Trophoblast cell (in vitro differentiated cells and primary cell): ENCODE data around the gene RNF181.
"Not testable (repeated sequence)": the region's sequence is repeated elsewhere in the genome, so short reads cannot be mapped to it uniquely, and the experiment has no call there.

Source experiments
- DNase-seq, 2 donors: peaks; one replicate each; pipeline ENCODE4 v3.0.0-alpha.2; 2016
- H2AFZ ChIP-seq: 2 replicates; pipeline ENCODE4 v1.6.1; 2013; ENCODE audit warnings: low read length, moderate library complexity, mild to moderate bottlenecking; ENCODE audit not compliant: insufficient read depth, poor library complexity
- H2AK5ac ChIP-seq: 2 replicates; pipeline ENCODE4 v1.6.1; 2013; ENCODE audit warnings: mild to moderate bottlenecking, low read length
- H2BK120ac ChIP-seq: 2 replicates; pipeline ENCODE4 v1.6.1; 2013; ENCODE audit warnings: low read length, mild to moderate bottlenecking, moderate library complexity; ENCODE audit not compliant: insufficient read depth, poor library complexity
- H2BK12ac ChIP-seq: 2 replicates; pipeline ENCODE4 v1.6.1; 2013; ENCODE audit warnings: mild to moderate bottlenecking, low read length, moderate library complexity
- H2BK5ac ChIP-seq: 2 replicates; pipeline ENCODE4 v1.6.1; 2013; ENCODE audit warnings: low read length, low read depth, moderate library complexity, mild to moderate bottlenecking; ENCODE audit not compliant: poor library complexity
- H3K14ac ChIP-seq: 2 replicates; pipeline ENCODE4 v1.6.1; 2013; ENCODE audit warnings: mild to moderate bottlenecking, low read length
- H3K18ac ChIP-seq: 2 replicates; pipeline ENCODE4 v1.6.1; 2013; ENCODE audit warnings: mild to moderate bottlenecking, low read length
- H3K23ac ChIP-seq: 2 replicates; pipeline ENCODE4 v1.6.1; 2013; ENCODE audit warnings: low read length
- H3K27ac ChIP-seq: 2 replicates; pipeline ENCODE4 v1.5.1; 2013; ENCODE audit warnings: low read depth, mild to moderate bottlenecking, inconsistent platforms, low read length, moderate library complexity
- H3K27me3 ChIP-seq: 2 replicates; pipeline ENCODE4 v1.6.1; 2013; ENCODE audit warnings: inconsistent platforms, mild to moderate bottlenecking, low read length, moderate library complexity; ENCODE audit not compliant: insufficient read depth
- H3K36me3 ChIP-seq, 2 experiments: 1 replicate in 1 of 2; 2 replicates in 1 of 2; pipeline ENCODE4 v1.6.1; 2013; ENCODE audit warnings: low read length in 2 of 2, mild to moderate bottlenecking in 2 of 2, moderate library complexity in 1 of 2; ENCODE audit not compliant: insufficient read depth in 2 of 2, control insufficient read depth in 1 of 2
- H3K4ac ChIP-seq: 2 replicates; pipeline ENCODE4 v1.6.1; 2013; ENCODE audit warnings: low read depth, mild to moderate bottlenecking, low read length, moderate library complexity
- H3K4me1 ChIP-seq, 2 experiments: 1 replicate in 1 of 2; 2 replicates in 1 of 2; pipeline ENCODE4 v1.6.1; 2013; ENCODE audit warnings: low read length in 2 of 2, mild to moderate bottlenecking in 2 of 2, moderate library complexity in 1 of 2; ENCODE audit not compliant: insufficient read depth in 2 of 2, control insufficient read depth in 1 of 2
- H3K4me2 ChIP-seq: 2 replicates; pipeline ENCODE4 v1.6.1; 2013; ENCODE audit warnings: inconsistent platforms, mild to moderate bottlenecking, low read length, moderate library complexity
- H3K4me3 ChIP-seq: 2 replicates; pipeline ENCODE4 v1.5.1; 2013; ENCODE audit warnings: mild to moderate bottlenecking, low read depth, low read length, inconsistent platforms
- H3K79me1 ChIP-seq: one replicate; pipeline ENCODE4 v1.6.1; 2013; ENCODE audit warnings: low read length
- H3K79me2 ChIP-seq: 2 replicates; pipeline ENCODE4 v1.6.1; 2013; ENCODE audit warnings: low read length, mild to moderate bottlenecking; ENCODE audit not compliant: control insufficient read depth, insufficient read depth, poor library complexity
- H3K9ac ChIP-seq: 2 replicates; pipeline ENCODE4 v1.6.1; 2013; ENCODE audit warnings: mild to moderate bottlenecking, low read length
- H3K9me3 ChIP-seq: 2 replicates; pipeline ENCODE4 v1.6.1; 2013; ENCODE audit warnings: low read depth, mild to moderate bottlenecking, control low read depth, inconsistent platforms, low read length; ENCODE audit not compliant: insufficient read depth
- H4K12ac ChIP-seq: 2 replicates; pipeline ENCODE4 v1.6.1; 2013; ENCODE audit warnings: low read depth, mild to moderate bottlenecking, low read length, moderate library complexity
- H4K8ac ChIP-seq: 2 replicates; pipeline ENCODE4 v1.6.1; 2013; ENCODE audit warnings: low read depth, mild to moderate bottlenecking, low read length, moderate library complexity
- H4K91ac ChIP-seq: one replicate; pipeline ENCODE4 v1.6.1; 2013; ENCODE audit warnings: low read depth, mild to moderate bottlenecking, low read length, moderate library complexity
- WGBS: extraction: QIAGEN DNeasy Blood & Tissue Kit; methylation state at CpG from one replicate; pipeline ENCODE4 v1.1.7; 2013; ENCODE audit warnings: missing lambda C conversion rate; ENCODE audit not compliant: insufficient read length, insufficient coverage; ENCODE audit errors: extremely low coverage; 5-methylcytosine and 5-hydroxymethylcytosine counted together

Gene RNF181

DNA sequence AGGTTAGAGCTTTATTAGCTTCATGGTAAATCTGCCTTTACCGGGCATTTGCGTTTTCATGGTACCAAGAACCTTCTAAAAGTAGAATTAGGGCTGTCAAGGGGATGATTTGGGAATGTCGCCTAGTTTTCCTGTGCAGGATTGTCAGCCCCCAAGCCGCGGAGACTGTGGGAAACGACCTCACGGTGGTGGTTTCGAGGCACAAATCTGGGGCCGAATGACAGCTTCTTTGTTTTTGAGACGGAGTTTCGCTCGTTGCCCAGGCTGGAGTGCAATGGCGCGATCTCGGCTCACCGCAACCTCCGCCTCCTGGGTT is 19.8 kb downstream of the RNF181 start:
- H4K12ac ChIP-seq: no peak overlapping the region
- no peaks in the 10 kb centered on the region for H3K27me3 ChIP-seq
- peaks cover 10% of the 10 kb centered on the region in 2 experiments for H3K36me3 ChIP-seq
- H2BK120ac ChIP-seq: no peak overlapping the region
- no peak overlapping the region for H2AFZ ChIP-seq
- no peak overlapping the region for H2AK5ac ChIP-seq
- H3K14ac ChIP-seq: no peak overlapping the region
- no CpG with 5 or more reads among the region's 17 CpGs for WGBS
- H3K27ac ChIP-seq: no peak overlapping the region
- H2BK5ac ChIP-seq: no peak overlapping the region
- no peak overlapping the region for H3K4me3 ChIP-seq
- H3K79me2 ChIP-seq: peaks cover 8% of the 10 kb centered on the region
- peaks cover 11% of the 10 kb centered on the region for H3K79me1 ChIP-seq
- no peak overlapping the region for H3K18ac ChIP-seq
- DNase-seq: no peak
- H2BK12ac ChIP-seq: no peak overlapping the region
- no peaks in the 10 kb centered on the region for H3K9me3 ChIP-seq
- no peak overlapping the region for H3K9ac ChIP-seq
- peak overlapping the region; percentile 61 for H4K8ac ChIP-seq
- peak overlapping the region; percentile 46 for H4K91ac ChIP-seq
- no peak overlapping the region for H3K4ac ChIP-seq
- H3K23ac ChIP-seq: no peak overlapping the region
- no peak overlapping the region for H3K4me2 ChIP-seq
- peaks cover 0 to 3% of the 10 kb centered on the region in 2 experiments for H3K4me1 ChIP-seq

DNA sequence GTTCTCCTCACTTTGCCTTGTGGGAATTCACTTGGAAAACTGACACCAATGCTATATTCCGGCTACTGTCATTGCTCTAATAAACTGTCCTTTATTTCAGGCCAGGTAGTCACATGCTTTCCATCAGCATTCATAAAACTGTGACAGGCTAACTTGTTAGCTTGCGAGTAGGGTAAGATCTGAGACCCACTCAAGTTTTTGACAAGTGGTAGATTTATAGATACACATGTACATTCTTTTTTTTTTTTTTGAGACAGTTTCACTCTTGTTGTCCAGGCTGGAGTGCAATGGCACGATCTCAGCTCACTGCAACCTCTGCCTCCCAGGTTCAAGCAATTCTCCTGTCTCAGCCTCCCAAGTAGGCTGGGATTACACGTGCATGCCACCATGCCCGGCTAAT is 22.2 kb downstream of the RNF181 start:
- not testable (repeated sequence) for H4K8ac ChIP-seq, H4K12ac ChIP-seq, H3K27me3 ChIP-seq, H4K91ac ChIP-seq, H3K9ac ChIP-seq, H3K79me2 ChIP-seq, H3K9me3 ChIP-seq, H3K23ac ChIP-seq, DNase-seq, H3K27ac ChIP-seq, H2BK5ac ChIP-seq, H3K18ac ChIP-seq, H3K4me3 ChIP-seq, H2AK5ac ChIP-seq, H2BK120ac ChIP-seq, H3K4me1 ChIP-seq, H2AFZ ChIP-seq, H3K79me1 ChIP-seq, H3K14ac ChIP-seq, H2BK12ac ChIP-seq
- Histone ChIP-seq H3K4me2 (peak overlapping the region; percentile 66), H3K36me3 (peaks cover 17 to 26% of the 10 kb centered on the region in 2 experiments), H3K4ac (peak overlapping the region; percentile 17)
- WGBS: no CpG with 5 or more reads among the region's 5 CpGs

DNA sequence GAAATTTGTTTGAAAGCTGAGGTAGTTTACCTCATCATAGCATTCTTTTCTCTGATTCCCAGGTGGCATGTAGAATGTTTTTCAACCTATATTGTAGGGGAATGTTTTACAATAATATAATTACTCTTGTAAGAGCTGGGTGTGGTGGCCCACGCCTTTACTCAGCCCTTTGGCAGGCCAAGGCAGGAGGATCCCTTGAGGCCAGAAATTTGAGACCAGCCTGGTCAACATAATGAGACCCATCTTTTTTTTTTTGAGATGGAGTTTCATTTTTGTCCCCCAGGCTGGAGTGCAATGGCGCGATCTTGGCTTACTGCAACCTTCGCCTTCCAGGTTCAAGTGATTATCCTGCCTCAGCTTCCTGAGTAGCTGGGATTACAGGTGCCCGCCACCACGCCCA is 24.1 kb downstream of the RNF181 start:
- Histone ChIP-seq H3K18ac (no peak overlapping the region), H3K27me3 (no peaks in the 10 kb centered on the region), H2AFZ (no peak overlapping the region), H3K27ac (no peak overlapping the region), H2BK5ac (no peak overlapping the region), H3K4me1 (no peaks in the 10 kb centered on the region), H4K91ac (no peak overlapping the region), H2BK12ac (no peak overlapping the region), H3K4me2 (no peak overlapping the region), H4K12ac (no peak overlapping the region), H4K8ac (no peak overlapping the region), H3K4me3 (no peak overlapping the region), H3K4ac (no peak overlapping the region), H3K9me3 (no peaks in the 10 kb centered on the region), H3K36me3 (peaks cover 26 to 41% of the 10 kb centered on the region in 2 experiments), H3K79me2 (peaks cover 3% of the 10 kb centered on the region), H3K79me1 (peaks cover 2% of the 10 kb centered on the region), H2AK5ac (no peak overlapping the region), H3K14ac (no peak overlapping the region), H3K9ac (no peak overlapping the region), H2BK120ac (no peak overlapping the region), H3K23ac (no peak overlapping the region)
- no CpG with 5 or more reads among the region's 6 CpGs for WGBS
- DNase-seq: no peak

DNA sequence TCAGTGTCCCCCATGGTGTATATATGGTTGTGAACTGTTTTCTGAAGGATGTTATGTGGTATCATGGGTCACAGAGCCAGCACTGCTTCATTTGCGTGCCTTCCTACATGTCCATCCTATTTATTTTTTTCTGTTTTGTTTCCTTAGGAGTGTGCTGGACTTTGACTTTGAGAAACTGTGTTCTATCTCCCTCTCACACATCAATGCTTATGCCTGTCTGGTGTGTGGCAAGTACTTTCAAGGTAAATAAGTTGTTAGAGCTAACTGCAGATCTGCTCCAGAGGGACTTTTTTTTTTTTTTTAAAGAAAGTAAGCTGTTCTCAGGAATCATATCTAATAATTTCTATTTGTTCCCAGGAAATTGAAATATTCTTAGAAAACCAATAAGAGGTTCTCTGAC is 25.8 kb downstream of the RNF181 start:
- Histone ChIP-seq H3K9ac (no peak overlapping the region), H3K4me3 (no peak overlapping the region), H3K79me1 (no peaks in the 10 kb centered on the region), H3K18ac (no peak overlapping the region), H2BK12ac (no peak overlapping the region), H3K4ac (no peak overlapping the region), H3K9me3 (no peaks in the 10 kb centered on the region), H3K36me3 (peaks cover 37 to 56% of the 10 kb centered on the region in 2 experiments), H3K4me1 (no peaks in the 10 kb centered on the region), H2AK5ac (no peak overlapping the region), H3K27ac (no peak overlapping the region), H4K12ac (no peak overlapping the region), H3K79me2 (peaks cover under 1% of the 10 kb centered on the region), H4K91ac (no peak overlapping the region), H3K14ac (no peak overlapping the region), H2AFZ (no peak overlapping the region), H3K4me2 (no peak overlapping the region), H2BK120ac (no peak overlapping the region), H3K23ac (no peak overlapping the region), H3K27me3 (no peaks in the 10 kb centered on the region), H4K8ac (no peak overlapping the region), H2BK5ac (no peak overlapping the region)
- DNase-seq: no peak
- WGBS: no CpG with 5 or more reads among the region's 1 CpG
